Lower leg skin (tissue), 4 donors: ENCODE measurements around the gene POR. TPM values are rescaled to one million over a fixed set of nuclear protein-coding genes. Genes with fewer than 3 reads are reported as not detected.
A peak's percentile ranks its signal among the peaks of the same experiment; 100 is the strongest.
"Not testable (repeated sequence)": the region's sequence is repeated elsewhere in the genome, so short reads cannot be mapped to it uniquely, and the experiment has no call there.

Experiments
- DNase-seq, 2 donors: peaks; one replicate each; pipeline ENCODE4 v3.0.0-alpha.2; 2019; ENCODE audit warnings: low spot score in 2 of 2
- H3K4me3 ChIP-seq: fragments of 200-600 bp; sonication (generic); 2 replicates; pipeline ENCODE4 v1.5.1; 2017; ENCODE audit warnings: mild to moderate bottlenecking, low read depth; ENCODE audit not compliant: poor library complexity, severe bottlenecking
- POLR2A ChIP-seq, 2 donors: fragments of 450-650 bp; IDR thresholded peaks; one replicate each; pipeline ENCODE4 v1.6.1; 2016 to 2017; ENCODE audit warnings: antibody characterized with exemption in 2 of 2, mild to moderate bottlenecking in 1 of 2, moderate library complexity in 1 of 2
- WGBS, 2 donors: methylation state at CpG; one replicate each; pipeline ENCODE4 v1.1.5; 2018; 5-methylcytosine and 5-hydroxymethylcytosine counted together
- intact Hi-C: fragments of 100-400 bp; cut with DNase I; formaldehyde crosslinking; loops from one replicate; pipeline ENCODE4 v1.15.0; 2023; ENCODE audit warnings: low total_unique reads
- total RNA-seq, 4 donors: library from RNA; depleted of rRNA; stranded (reverse); fragments of >200 nt; gene quantifications; one replicate each; pipeline ENCODE4 v1.1.0, GENCODE V29; 2016
- TF ChIP-seq, protein P1 (sequence below), 3 donors: fragments of 450-650 bp; IDR thresholded peaks; one replicate each; pipeline ENCODE4 v1.5.1; 2016; ENCODE audit warnings: antibody characterized with exemption in 3 of 3, mild to moderate bottlenecking in 3 of 3, moderate library complexity in 2 of 3

Gene POR
- total RNA-seq, 4 donors from 2014 or later, result 77.4 to 129 (median 97.0) TPM

DNA sequence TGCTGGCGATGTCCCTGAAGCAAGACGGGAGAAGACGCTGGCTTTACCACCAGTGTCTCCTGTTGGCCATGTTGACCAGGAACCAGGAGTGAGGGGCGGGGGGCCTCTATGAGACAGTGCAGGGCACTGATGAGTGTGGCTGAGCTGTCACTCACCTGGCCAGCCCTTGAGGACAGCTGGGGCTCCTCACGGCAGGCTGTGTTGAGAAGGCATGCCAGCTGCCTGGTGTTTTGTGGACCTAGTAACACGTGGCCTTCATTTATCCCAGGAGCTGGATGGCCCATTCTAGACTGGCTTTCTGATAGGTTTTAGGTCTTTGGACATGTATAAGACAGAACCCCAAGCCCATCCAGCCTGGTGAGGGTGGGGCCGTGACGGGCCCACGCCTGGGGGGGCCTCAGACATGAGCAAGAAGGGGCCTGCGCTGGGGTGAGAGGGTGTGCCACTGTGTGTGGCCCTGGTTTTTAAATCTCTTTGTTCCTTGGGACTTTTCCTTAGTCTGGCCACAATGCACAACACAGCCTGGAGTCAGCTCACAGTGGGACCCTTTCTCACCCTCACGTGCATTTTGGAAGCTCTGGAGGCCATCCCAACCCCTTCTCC, 25.6 kb upstream of the POR start:
- intact Hi-C loops, result no loop called here
- TF ChIP-seq POLR2A (IDR thresholded peaks at IDR 0.05), result no peak
- TF ChIP-seq, protein P1, sequence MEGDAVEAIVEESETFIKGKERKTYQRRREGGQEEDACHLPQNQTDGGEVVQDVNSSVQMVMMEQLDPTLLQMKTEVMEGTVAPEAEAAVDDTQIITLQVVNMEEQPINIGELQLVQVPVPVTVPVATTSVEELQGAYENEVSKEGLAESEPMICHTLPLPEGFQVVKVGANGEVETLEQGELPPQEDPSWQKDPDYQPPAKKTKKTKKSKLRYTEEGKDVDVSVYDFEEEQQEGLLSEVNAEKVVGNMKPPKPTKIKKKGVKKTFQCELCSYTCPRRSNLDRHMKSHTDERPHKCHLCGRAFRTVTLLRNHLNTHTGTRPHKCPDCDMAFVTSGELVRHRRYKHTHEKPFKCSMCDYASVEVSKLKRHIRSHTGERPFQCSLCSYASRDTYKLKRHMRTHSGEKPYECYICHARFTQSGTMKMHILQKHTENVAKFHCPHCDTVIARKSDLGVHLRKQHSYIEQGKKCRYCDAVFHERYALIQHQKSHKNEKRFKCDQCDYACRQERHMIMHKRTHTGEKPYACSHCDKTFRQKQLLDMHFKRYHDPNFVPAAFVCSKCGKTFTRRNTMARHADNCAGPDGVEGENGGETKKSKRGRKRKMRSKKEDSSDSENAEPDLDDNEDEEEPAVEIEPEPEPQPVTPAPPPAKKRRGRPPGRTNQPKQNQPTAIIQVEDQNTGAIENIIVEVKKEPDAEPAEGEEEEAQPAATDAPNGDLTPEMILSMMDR (IDR thresholded peaks at IDR 0.05), result no peak
- DNase-seq, result no peak
- WGBS, 2 donors, result 74 to 82% methylated on average over 10 of the region's 11 CpGs
- no peak overlapping the region for H3K4me3 ChIP-seq

DNA sequence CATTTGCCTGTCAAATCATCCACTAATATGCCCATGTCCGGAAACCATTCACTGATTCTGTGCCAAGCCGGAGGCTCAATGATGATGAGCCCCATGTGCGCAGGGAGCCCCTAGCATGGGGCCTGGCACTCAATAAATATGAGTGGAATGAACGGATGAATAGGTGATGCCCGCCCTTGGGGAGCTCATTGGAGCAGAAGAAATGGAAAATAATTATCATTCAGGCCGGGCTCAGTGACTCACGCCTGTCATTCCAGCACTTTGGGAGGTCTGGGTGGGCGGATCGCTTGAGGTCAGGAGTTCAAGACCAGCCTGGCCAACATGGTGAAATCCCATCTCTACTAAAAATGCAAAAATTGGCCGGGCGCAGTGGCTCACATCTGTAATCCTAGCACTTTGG, 25.1 kb upstream of the POR start:
- intact Hi-C loops, result no loop called here
- TF ChIP-seq, protein P1 (IDR thresholded peaks at IDR 0.05), result no peak
- no peak for TF ChIP-seq POLR2A (IDR thresholded peaks at IDR 0.05)

DNA sequence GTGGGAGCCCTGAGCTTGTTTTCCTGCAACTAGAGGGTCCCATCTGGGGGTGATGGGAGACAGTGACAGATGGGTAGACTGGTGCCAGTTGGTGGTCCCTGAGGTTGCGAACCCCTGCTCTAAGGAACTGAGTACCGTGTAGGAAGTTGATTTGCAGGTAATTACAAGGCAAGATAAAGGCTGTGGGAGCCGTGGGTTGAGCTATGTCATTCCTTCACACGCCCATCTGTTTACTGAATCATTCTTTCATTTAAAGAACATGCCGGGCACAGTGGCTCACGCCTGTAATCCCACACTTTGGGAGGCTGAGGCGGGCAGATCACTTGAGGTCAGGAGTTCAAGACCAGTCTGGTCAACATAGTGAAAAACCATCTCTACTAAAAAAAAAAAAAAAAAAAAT, 23.7 kb upstream of the POR start:
- intact Hi-C loops, DNase-seq, H3K4me3 ChIP-seq: not testable (repeated sequence)
- 64 to 74% methylated on average over 7 of the region's 7 CpGs for WGBS, 2 donors

More for the DNA sequence above, 25.1 kb upstream of the POR start:
- no peak for DNase-seq
- no peak overlapping the region for H3K4me3 ChIP-seq
- WGBS, 2 donors, result 68 to 72% methylated on average over 11 of the region's 11 CpGs

DNA sequence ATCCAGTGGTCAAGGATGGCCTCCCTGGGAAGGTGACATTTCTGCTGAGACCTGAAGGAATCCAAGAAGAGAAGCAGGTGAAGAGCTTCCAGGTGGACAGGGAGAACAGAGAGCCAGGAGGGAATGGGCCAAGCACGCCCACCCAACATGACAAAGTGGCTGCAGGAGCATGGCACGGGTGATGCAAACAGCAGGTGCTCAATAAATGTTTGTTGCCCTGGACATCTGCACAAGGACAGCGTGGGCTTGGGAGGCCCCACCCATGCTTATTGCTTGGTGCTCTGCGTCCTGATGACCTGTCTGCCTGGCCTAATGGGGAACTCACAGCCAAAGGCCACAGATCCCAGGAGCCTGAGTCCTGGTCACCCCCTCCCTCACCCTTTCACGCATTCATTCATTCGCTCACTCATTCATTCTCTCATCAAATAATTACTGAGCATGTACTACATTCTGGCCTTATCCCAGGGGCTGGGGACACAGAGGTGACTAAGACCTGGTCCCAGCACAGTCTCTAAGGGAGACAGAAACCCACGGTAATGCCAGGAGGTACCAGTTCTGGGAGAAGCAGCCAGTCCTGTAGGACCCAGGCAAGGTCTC, 23.0 kb upstream of the POR start:
- 88 to 93% methylated on average over 7 of the region's 7 CpGs for WGBS, 2 donors
- DNase-seq, result no peak
- intact Hi-C loops, result no loop called here
- no peak overlapping the region for H3K4me3 ChIP-seq
- TF ChIP-seq, protein P1 (IDR thresholded peaks at IDR 0.05), result no peak
- no peak for TF ChIP-seq POLR2A (IDR thresholded peaks at IDR 0.05)

DNA sequence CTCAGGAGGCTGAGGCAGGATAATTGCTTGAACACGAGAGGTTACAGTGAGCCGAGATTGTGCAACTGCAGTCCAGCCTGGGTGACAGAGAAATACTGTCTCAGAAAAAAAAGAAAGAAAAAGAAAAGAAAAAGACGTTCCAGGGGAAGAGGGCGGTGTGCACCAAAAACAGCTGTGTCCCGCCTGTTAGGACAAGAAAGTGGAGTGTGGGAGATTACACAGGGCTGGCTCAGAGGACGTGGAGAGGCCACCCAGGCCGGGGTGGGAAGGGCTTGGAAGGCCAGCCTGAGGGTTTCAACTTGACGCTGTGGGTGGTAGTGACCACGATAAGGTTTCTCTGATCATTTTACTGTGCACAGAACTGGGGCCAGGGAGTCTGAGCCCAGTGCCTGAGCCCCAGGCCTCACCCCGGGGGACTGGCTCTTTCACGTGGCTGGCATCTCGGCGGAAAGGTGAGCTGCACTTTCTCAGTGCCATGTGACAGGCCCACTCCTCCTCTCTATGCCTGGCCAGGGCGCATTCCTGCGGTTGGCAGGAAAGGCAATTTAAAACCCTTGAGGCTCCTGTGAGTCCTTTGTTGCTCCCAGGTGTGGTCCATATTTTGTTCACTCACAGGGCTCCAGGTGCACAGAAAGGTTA, 22.2 kb upstream of the POR start:
- TF ChIP-seq POLR2A (IDR thresholded peaks at IDR 0.05), result no peak
- TF ChIP-seq, protein P1 (IDR thresholded peaks at IDR 0.05), result no peak
- WGBS, 2 donors, result 26 to 29% methylated on average over 15 of the region's 15 CpGs
- H3K4me3 ChIP-seq, result no peak overlapping the region
- intact Hi-C loops, result no loop called here
- peak in 1 of 2 donors; percentile 57 for DNase-seq

DNA sequence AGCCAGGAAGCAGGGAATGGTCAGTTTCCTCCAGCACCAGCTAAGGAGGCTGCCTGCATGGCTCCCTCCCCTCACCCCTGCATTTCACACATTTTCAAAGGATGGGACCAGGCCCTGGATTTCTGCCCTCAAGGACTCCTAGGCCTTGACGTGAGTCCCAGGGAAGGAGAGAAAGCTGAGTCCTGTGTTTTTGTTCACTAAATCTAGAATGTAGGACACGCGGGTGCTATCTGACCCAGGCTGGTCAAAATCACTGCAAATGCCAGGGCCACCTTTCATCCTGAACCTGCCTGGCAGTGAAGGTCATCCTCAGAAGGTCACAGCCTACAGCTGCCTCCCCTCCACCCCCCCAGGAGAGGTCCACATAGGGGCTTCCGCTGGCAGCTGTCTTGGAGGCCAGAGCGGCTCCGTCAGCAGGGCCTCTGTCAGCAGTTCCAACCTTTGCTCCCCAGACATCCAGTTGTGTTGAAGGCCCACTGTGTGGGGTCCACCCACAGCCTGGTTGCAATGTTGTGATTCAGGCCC, 18.1 kb upstream of the POR start:
- WGBS, 2 donors, result 95 to 96% methylated on average over 6 of the region's 6 CpGs
- no peak overlapping the region for H3K4me3 ChIP-seq
- no peak for DNase-seq
- intact Hi-C loops, result no loop called here
- TF ChIP-seq, protein P1 (IDR thresholded peaks at IDR 0.05), result no peak
- no peak for TF ChIP-seq POLR2A (IDR thresholded peaks at IDR 0.05)
